Measurements from ENCODE around the gene CA5A. TPM values are rescaled to one million over a fixed set of nuclear protein-coding genes. Genes with fewer than 3 reads are reported as not detected.

CA5A gene
- total and polyA plus RNA-seq, 2 of the 13 experiments (the other 11 are each of a cell fraction or from before 2014, with no cell fraction given), result 66.8 to 106 TPM

DNA sequence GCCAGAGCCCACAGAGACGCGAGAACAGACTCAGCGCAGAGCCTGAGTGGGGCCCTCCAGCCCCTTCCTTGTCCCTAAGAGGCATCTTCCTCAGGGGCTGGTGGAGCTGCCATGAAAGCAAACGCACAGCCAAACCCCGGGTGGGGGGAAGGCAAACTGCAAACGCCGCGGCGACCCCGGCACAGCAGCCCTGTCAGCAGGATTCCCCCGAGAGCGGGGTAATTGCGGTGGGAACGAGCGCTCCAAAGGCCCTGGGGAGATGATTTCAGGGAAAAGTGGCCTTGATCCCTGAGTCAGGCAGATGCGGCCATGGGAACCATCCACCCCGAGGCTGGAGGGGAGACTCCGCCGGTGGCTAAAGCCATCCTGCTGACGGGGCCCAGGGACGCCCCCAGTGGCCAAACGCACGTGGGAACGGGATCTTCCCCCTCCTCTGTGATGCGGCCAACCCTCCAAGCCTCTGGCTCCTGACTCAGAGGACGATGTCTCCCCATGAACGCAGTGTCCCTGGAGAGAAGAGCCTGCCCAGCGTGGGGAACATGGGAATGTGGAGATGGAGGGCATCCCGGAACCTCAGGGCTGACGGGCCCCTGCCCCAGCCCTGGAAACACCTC lies 92.1 kb downstream of the CA5A start (continued):
- TF ChIP-seq BRD4 (CRISPR knock-in tag; IDR thresholded peaks at IDR 0.05), result 0 out of 2 replicates have a peak, but pooled peaks have one; percentile 39
- no peak for TF ChIP-seq ZSCAN30 (CRISPR knock-in tag; IDR thresholded peaks at IDR 0.05)
- TF ChIP-seq ZNF652 (CRISPR knock-in tag; IDR thresholded peaks at IDR 0.05; ENCODE audit: borderline replicate concordance, low read depth), result no peak
- peak; percentile 33 for TF ChIP-seq HNRNPLL (IDR thresholded peaks at IDR 0.05; ENCODE audit: low read depth, low read length, poor library complexity, severe bottlenecking)
- no peak for TF ChIP-seq ELF1 (CRISPR knock-in tag; IDR thresholded peaks at IDR 0.05)
- peak; percentile 28 for TF ChIP-seq PTBP1 (IDR thresholded peaks at IDR 0.05; ENCODE audit: low read depth, low read length, poor library complexity, severe bottlenecking)
- TF ChIP-seq ZZZ3 (CRISPR knock-in tag; IDR thresholded peaks at IDR 0.05; ENCODE audit: borderline replicate concordance), result no peak
- TF ChIP-seq ZNF563 (CRISPR knock-in tag; IDR thresholded peaks at IDR 0.05), result 0 out of 2 replicates have a peak, but pooled peaks have one; percentile 35
- peak; percentile 24; the same call in 1 of the 2 replicates for TF ChIP-seq KDM2A (CRISPR knock-in tag; IDR thresholded peaks at IDR 0.05; ENCODE audit: borderline replicate concordance, low read depth)
- TF ChIP-seq, protein P1, sequence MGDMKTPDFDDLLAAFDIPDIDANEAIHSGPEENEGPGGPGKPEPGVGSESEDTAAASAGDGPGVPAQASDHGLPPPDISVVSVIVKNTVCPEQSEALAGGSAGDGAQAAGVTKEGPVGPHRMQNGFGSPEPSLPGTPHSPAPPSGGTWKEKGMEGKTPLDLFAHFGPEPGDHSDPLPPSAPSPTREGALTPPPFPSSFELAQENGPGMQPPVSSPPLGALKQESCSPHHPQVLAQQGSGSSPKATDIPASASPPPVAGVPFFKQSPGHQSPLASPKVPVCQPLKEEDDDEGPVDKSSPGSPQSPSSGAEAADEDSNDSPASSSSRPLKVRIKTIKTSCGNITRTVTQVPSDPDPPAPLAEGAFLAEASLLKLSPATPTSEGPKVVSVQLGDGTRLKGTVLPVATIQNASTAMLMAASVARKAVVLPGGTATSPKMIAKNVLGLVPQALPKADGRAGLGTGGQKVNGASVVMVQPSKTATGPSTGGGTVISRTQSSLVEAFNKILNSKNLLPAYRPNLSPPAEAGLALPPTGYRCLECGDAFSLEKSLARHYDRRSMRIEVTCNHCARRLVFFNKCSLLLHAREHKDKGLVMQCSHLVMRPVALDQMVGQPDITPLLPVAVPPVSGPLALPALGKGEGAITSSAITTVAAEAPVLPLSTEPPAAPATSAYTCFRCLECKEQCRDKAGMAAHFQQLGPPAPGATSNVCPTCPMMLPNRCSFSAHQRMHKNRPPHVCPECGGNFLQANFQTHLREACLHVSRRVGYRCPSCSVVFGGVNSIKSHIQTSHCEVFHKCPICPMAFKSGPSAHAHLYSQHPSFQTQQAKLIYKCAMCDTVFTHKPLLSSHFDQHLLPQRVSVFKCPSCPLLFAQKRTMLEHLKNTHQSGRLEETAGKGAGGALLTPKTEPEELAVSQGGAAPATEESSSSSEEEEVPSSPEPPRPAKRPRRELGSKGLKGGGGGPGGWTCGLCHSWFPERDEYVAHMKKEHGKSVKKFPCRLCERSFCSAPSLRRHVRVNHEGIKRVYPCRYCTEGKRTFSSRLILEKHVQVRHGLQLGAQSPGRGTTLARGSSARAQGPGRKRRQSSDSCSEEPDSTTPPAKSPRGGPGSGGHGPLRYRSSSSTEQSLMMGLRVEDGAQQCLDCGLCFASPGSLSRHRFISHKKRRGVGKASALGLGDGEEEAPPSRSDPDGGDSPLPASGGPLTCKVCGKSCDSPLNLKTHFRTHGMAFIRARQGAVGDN (CRISPR knock-in tag; IDR thresholded peaks at IDR 0.05), result peak; percentile 56
- TF ChIP-seq AGO1 (IDR thresholded peaks at IDR 0.05; ENCODE audit: low read depth, low read length, poor library complexity, severe bottlenecking), result peak; percentile 62
- 0 out of 2 replicates have a peak, but pooled peaks have one; percentile 6 for TF ChIP-seq HNF4A (CRISPR knock-in tag; IDR thresholded peaks at IDR 0.05)
- TF ChIP-seq RBM22 (optimal IDR thresholded peaks at IDR 0.05; ENCODE audit: low read length), result peak; percentile 65
- TF ChIP-seq ZNF292 (CRISPR knock-in tag; IDR thresholded peaks at IDR 0.05; ENCODE audit: borderline replicate concordance, low read depth), result 0 out of 2 replicates have a peak, but pooled peaks have one; percentile 22
- TF ChIP-seq, protein P2, sequence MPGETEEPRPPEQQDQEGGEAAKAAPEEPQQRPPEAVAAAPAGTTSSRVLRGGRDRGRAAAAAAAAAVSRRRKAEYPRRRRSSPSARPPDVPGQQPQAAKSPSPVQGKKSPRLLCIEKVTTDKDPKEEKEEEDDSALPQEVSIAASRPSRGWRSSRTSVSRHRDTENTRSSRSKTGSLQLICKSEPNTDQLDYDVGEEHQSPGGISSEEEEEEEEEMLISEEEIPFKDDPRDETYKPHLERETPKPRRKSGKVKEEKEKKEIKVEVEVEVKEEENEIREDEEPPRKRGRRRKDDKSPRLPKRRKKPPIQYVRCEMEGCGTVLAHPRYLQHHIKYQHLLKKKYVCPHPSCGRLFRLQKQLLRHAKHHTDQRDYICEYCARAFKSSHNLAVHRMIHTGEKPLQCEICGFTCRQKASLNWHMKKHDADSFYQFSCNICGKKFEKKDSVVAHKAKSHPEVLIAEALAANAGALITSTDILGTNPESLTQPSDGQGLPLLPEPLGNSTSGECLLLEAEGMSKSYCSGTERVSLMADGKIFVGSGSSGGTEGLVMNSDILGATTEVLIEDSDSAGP (CRISPR knock-in tag; IDR thresholded peaks at IDR 0.05; ENCODE audit: borderline replicate concordance), result peak; percentile 31; the same call in 1 of the 2 replicates
- TF ChIP-seq, protein P3, sequence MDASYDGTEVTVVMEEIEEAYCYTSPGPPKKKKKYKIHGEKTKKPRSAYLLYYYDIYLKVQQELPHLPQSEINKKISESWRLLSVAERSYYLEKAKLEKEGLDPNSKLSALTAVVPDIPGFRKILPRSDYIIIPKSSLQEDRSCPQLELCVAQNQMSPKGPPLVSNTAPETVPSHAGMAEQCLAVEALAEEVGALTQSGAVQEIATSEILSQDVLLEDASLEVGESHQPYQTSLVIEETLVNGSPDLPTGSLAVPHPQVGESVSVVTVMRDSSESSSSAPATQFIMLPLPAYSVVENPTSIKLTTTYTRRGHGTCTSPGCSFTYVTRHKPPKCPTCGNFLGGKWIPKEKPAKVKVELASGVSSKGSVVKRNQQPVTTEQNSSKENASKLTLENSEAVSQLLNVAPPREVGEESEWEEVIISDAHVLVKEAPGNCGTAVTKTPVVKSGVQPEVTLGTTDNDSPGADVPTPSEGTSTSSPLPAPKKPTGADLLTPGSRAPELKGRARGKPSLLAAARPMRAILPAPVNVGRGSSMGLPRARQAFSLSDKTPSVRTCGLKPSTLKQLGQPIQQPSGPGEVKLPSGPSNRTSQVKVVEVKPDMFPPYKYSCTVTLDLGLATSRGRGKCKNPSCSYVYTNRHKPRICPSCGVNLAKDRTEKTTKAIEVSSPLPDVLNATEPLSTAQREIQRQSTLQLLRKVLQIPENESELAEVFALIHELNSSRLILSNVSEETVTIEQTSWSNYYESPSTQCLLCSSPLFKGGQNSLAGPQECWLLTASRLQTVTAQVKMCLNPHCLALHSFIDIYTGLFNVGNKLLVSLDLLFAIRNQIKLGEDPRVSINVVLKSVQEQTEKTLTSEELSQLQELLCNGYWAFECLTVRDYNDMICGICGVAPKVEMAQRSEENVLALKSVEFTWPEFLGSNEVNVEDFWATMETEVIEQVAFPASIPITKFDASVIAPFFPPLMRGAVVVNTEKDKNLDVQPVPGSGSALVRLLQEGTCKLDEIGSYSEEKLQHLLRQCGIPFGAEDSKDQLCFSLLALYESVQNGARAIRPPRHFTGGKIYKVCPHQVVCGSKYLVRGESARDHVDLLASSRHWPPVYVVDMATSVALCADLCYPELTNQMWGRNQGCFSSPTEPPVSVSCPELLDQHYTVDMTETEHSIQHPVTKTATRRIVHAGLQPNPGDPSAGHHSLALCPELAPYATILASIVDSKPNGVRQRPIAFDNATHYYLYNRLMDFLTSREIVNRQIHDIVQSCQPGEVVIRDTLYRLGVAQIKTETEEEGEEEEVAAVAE (CRISPR knock-in tag; IDR thresholded peaks at IDR 0.05; ENCODE audit: borderline replicate concordance), result no peak
- TF ChIP-seq PCBP2 (optimal IDR thresholded peaks at IDR 0.05; ENCODE audit: low read depth, low read length, poor library complexity, severe bottlenecking), result no peak
- no peak for TF ChIP-seq HNRNPK (IDR thresholded peaks at IDR 0.05; ENCODE audit: low read depth, low read length, poor library complexity, severe bottlenecking)
